IMR-90 (cell line): ENCODE measurements around the gene TANGO6. TPM values are rescaled to one million over a fixed set of nuclear protein-coding genes. Genes with fewer than 3 reads are reported as not detected.

Source experiments
- ATAC-seq: fragments of 200-7000 bp; cut with Tn5 transposase; 2 replicates; pipeline ENCODE4 v1.9.1; 2020; ENCODE audit warnings: low read depth, mild to moderate bottlenecking, moderate library complexity
- BruUV-seq: library from RNA; stranded (reverse); fragments of 400-500 nt; replicated peaks from 2 replicates; lab custom pipeline; 2021; lab: Mats Ljungman, UMichigan
- CTCF ChIA-PET: fragments of 300-600 bp; formaldehyde crosslinking; extraction: SDS; loops from one replicate; lab custom pipeline; 2021; ENCODE audit warnings: antibody characterized with exemption; lab: Yijun Ruan, JAX
- POLR2A ChIA-PET: fragments of 300-600 bp; sonication (Branson Sonifier 250); formaldehyde crosslinking; loops from one replicate; lab custom pipeline; 2022; ENCODE audit warnings: antibody characterized with exemption; ENCODE audit not compliant: unreplicated experiment; lab: Charles Lee
- DNase-seq: peaks from one replicate; pipeline ENCODE4 v3.0.0; 2013
- H2AFZ ChIP-seq: replicated peaks from 2 replicates; pipeline ENCODE3; 2013; ENCODE audit warnings: low read length, mild to moderate bottlenecking; ENCODE audit not compliant: poor library complexity
- H2AK5ac ChIP-seq: 2 replicates; pipeline ENCODE4 v1.6.1; 2013; ENCODE audit warnings: low read depth, low read length, inconsistent platforms
- H2AK9ac ChIP-seq: replicated peaks from 2 replicates; pipeline ENCODE3; 2013; ENCODE audit warnings: mild to moderate bottlenecking, low read depth, low read length, moderate library complexity; ENCODE audit not compliant: poor library complexity
- H2BK120ac ChIP-seq: 2 replicates; pipeline ENCODE4 v1.6.1; 2013; ENCODE audit warnings: low read depth, low read length, inconsistent platforms
- H2BK15ac ChIP-seq: 3 replicates; pipeline ENCODE4 v1.6.1; 2013; ENCODE audit warnings: low read depth, low read length, inconsistent platforms
- H2BK20ac ChIP-seq: 2 replicates; pipeline ENCODE4 v1.6.1; 2013; ENCODE audit warnings: low read depth, mild to moderate bottlenecking, inconsistent platforms, low read length, moderate library complexity
- H2BK5ac ChIP-seq: 2 replicates; pipeline ENCODE4 v1.6.1; 2013; ENCODE audit warnings: mild to moderate bottlenecking, low read depth, low read length, inconsistent platforms; ENCODE audit not compliant: poor library complexity, severe bottlenecking
- H3K14ac ChIP-seq: replicated peaks from 2 replicates; pipeline ENCODE4 v1.6.1; 2013; ENCODE audit warnings: low read depth, low read length, inconsistent platforms
- H3K18ac ChIP-seq: 2 replicates; pipeline ENCODE4 v1.6.1; 2013; ENCODE audit warnings: low read depth, low read length, control low read depth
- H3K23ac ChIP-seq: 2 replicates; pipeline ENCODE4 v1.6.1; 2013; ENCODE audit warnings: low read depth, low read length, inconsistent platforms
- H3K27ac ChIP-seq: 2 replicates; pipeline ENCODE4 v1.5.1; 2013; ENCODE audit warnings: mild to moderate bottlenecking, control low read depth, low read length; ENCODE audit not compliant: insufficient read depth
- H3K27me3 ChIP-seq: 2 replicates; pipeline ENCODE4 v1.6.1; 2013; ENCODE audit warnings: low read length; ENCODE audit not compliant: control insufficient read depth, insufficient read depth
- H3K36me3 ChIP-seq: 2 replicates; pipeline ENCODE4 v1.6.1; 2013; ENCODE audit warnings: low read length, mixed read lengths; ENCODE audit not compliant: control insufficient read depth, insufficient read depth
- H3K4ac ChIP-seq: 2 replicates; pipeline ENCODE4 v1.6.1; 2013; ENCODE audit warnings: low read depth, low read length, inconsistent platforms
- H3K4me1 ChIP-seq: 2 replicates; pipeline ENCODE4 v1.6.1; 2013; ENCODE audit warnings: low read length, mixed read lengths; ENCODE audit not compliant: control insufficient read depth, insufficient read depth
- H3K4me2 ChIP-seq: 2 replicates; pipeline ENCODE4 v1.6.1; 2013; ENCODE audit warnings: low read depth, mild to moderate bottlenecking, control low read depth, low read length, moderate library complexity
- H3K4me3 ChIP-seq: 2 replicates; pipeline ENCODE4 v1.5.1; 2013; ENCODE audit warnings: low read depth, mild to moderate bottlenecking, control low read depth, low read length, moderate library complexity; ENCODE audit not compliant: insufficient read depth
- H3K56ac ChIP-seq: 2 replicates; pipeline ENCODE4 v1.6.1; 2013; ENCODE audit warnings: low read length, inconsistent platforms; ENCODE audit not compliant: insufficient read depth; ENCODE audit errors: extremely low read depth
- H3K79me1 ChIP-seq, 2 experiments: 2 replicates each; pipeline ENCODE4 v1.6.1; 2013; ENCODE audit warnings: low read length in 2 of 2, inconsistent platforms in 1 of 2, low read depth in 1 of 2
- H3K9ac ChIP-seq: 2 replicates; pipeline ENCODE4 v1.6.1; 2013; ENCODE audit warnings: low read depth, low read length, control low read depth
- H3K9me1 ChIP-seq: 2 replicates; pipeline ENCODE4 v1.6.1; 2013; ENCODE audit warnings: low read length, inconsistent platforms; ENCODE audit not compliant: insufficient read depth
- H3K9me3 ChIP-seq: 2 replicates; pipeline ENCODE4 v1.6.1; 2013; ENCODE audit warnings: low read length; ENCODE audit not compliant: control insufficient read depth, insufficient read depth
- H4K20me1 ChIP-seq: 2 replicates; pipeline ENCODE4 v1.6.1; 2013; ENCODE audit warnings: low read length, inconsistent platforms; ENCODE audit not compliant: insufficient read depth
- H4K5ac ChIP-seq: 2 replicates; pipeline ENCODE4 v1.6.1; 2013; ENCODE audit warnings: mild to moderate bottlenecking, low read depth, low read length, control low read depth
- H4K8ac ChIP-seq, 2 experiments: 2 replicates each; pipeline ENCODE4 v1.6.1; 2013; ENCODE audit warnings: low read depth in 2 of 2, low read length in 2 of 2, control low read depth in 1 of 2, inconsistent platforms in 1 of 2
- H4K91ac ChIP-seq: 2 replicates; pipeline ENCODE4 v1.6.1; 2013; ENCODE audit warnings: low read depth, low read length, inconsistent platforms; ENCODE audit not compliant: insufficient read depth
- BHLHE40 ChIP-seq: fragments of 150-350 bp; IDR thresholded peaks from 2 replicates; pipeline ENCODE4 v1.6.1; 2016; ENCODE audit warnings: mild to moderate bottlenecking, low read depth, low read length
- CEBPB ChIP-seq: IDR thresholded peaks from 2 replicates; pipeline ENCODE4 v1.6.1; 2012; ENCODE audit warnings: low read depth, low read length, improper control_type of control experiment
- CHD1 ChIP-seq: IDR thresholded peaks from 2 replicates; pipeline ENCODE4 v1.6.1; 2012; ENCODE audit warnings: low read depth, low read length, improper control_type of control experiment
- FOS ChIP-seq: fragments of 150-350 bp; IDR thresholded peaks from 2 replicates; pipeline ENCODE4 v1.6.1; 2016; ENCODE audit warnings: low read depth, low read length
- MAFK ChIP-seq: IDR thresholded peaks from 2 replicates; pipeline ENCODE4 v1.6.1; 2012; ENCODE audit warnings: low read depth, low read length, improper control_type of control experiment
- MAZ ChIP-seq: IDR thresholded peaks from 2 replicates; pipeline ENCODE4 v1.6.1; 2012; ENCODE audit warnings: low read depth, mild to moderate bottlenecking, low read length, improper control_type of control experiment, moderate library complexity, borderline replicate concordance
- MXI1 ChIP-seq: IDR thresholded peaks from 2 replicates; pipeline ENCODE4 v1.6.1; 2012; ENCODE audit warnings: low read depth, mild to moderate bottlenecking, low read length, moderate library complexity, borderline replicate concordance
- NFE2L2 ChIP-seq: fragments of 150-350 bp; IDR thresholded peaks from 2 replicates; pipeline ENCODE4 v1.6.1; 2016; ENCODE audit warnings: low read depth, mild to moderate bottlenecking, low read length
- POLR2A ChIP-seq: IDR thresholded peaks from 2 replicates; pipeline ENCODE4 v1.6.1; 2012; ENCODE audit warnings: mild to moderate bottlenecking, low read depth, low read length
- RAD21 ChIP-seq: IDR thresholded peaks from 2 replicates; pipeline ENCODE4 v1.6.1; 2012; ENCODE audit warnings: low read length, improper control_type of control experiment
- RCOR1 ChIP-seq: IDR thresholded peaks from 2 replicates; pipeline ENCODE4 v1.6.1; 2012; ENCODE audit warnings: mild to moderate bottlenecking, low read length, improper control_type of control experiment; ENCODE audit not compliant: insufficient replicate concordance
- RFX5 ChIP-seq: IDR thresholded peaks from 2 replicates; pipeline ENCODE4 v1.8.0; 2012; ENCODE audit warnings: low read depth, mild to moderate bottlenecking, low read length, moderate library complexity
- SMC3 ChIP-seq: fragments of 150-350 bp; IDR thresholded peaks from 2 replicates; pipeline ENCODE4 v1.6.1; 2016; ENCODE audit warnings: low read depth, mild to moderate bottlenecking, antibody characterized with exemption, low read length, moderate library complexity
- WGBS, 2 experiments: methylation state at CpG; one replicate each; pipeline versions ENCODE4 v1.1.5 to v1.1.7; 2013; ENCODE audit warnings: missing lambda C conversion rate in 2 of 2; ENCODE audit not compliant: insufficient read length in 1 of 2; ENCODE audit errors: extremely low coverage in 2 of 2; 5-methylcytosine and 5-hydroxymethylcytosine counted together
- dilution Hi-C: fragments of 300-500 bp; cut with HindIII; formaldehyde crosslinking; loops from one replicate; pipeline ENCODE4 v1.14.3; 2018; ENCODE audit warnings: low sequenced_read_pairs; ENCODE audit not compliant: unreplicated experiment
- in situ Hi-C: fragments of 300-500 bp; cut with MboI; formaldehyde crosslinking; loops from 3 replicates; pipeline ENCODE4 v1.14.3; 2019; ENCODE audit warnings: low sequenced_read_pairs, inconsistent platforms, mixed read lengths
- intact Hi-C: fragments of 100-400 bp; cut with micrococcal nuclease; formaldehyde crosslinking; loops from 2 replicates; pipeline ENCODE4 v1.10.0; 2022
- polyA plus RNA-seq, 3 experiments: library from polyadenylated mRNA; depleted of rRNA; stranded (reverse); fragments of >200 nt; gene quantifications; 2 replicates each; pipeline ENCODE4 v1.2.3, GENCODE V29; 2012; ENCODE audit warnings: low replicate concordance in 1 of 3
- total RNA-seq: library from RNA; depleted of rRNA; stranded (reverse); fragments of >200 nt; gene quantifications from 2 replicates; pipeline ENCODE4 v1.2.3, GENCODE V29; 2012
- TF ChIP-seq, protein P1 (sequence below): fragments of 150-350 bp; IDR thresholded peaks from 2 replicates; pipeline ENCODE4 v1.6.1; 2016; ENCODE audit warnings: low read depth, mild to moderate bottlenecking, low read length, moderate library complexity, borderline replicate concordance
- TF ChIP-seq, protein P2 (sequence below): fragments of 150-350 bp; IDR thresholded peaks from 2 replicates; pipeline ENCODE4 v1.6.1; 2017; ENCODE audit warnings: mild to moderate bottlenecking, antibody characterized with exemption, low read length, low read depth
- TF ChIP-seq, protein P3 (sequence below): conservative IDR thresholded peaks from 2 replicates; pipeline ENCODE4 v1.5.1; 2012; ENCODE audit warnings: mild to moderate bottlenecking, low read depth, low read length, improper control_type of control experiment

Gene TANGO6
- total and polyA plus RNA-seq, 2 of the 4 experiments (the other 2 are of a cell fraction), result 6.7 to 22.4 TPM

DNA sequence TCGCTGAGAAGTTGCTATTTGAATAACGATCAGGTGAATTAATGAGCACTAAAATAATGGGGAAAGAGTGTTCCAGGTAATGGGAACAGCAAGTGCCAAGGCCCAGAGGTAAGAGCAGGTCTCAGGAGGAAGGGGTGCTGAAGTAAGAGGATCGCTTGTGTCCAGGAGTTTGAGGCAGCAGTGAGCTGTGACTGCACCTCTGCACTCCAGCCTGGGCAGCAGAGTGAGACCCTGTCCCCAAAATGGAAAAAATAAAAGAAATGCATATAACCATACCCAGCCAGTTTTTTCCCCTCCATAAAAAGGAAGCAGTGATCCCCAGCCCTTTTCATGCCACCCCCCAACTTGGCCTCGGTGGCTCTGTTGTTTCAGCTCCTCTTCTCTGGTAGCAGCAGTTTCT lies 245.4 kb downstream of the TANGO6 start:
- Histone ChIP-seq H2AK9ac (no peak overlapping the region), H2AFZ (no peak overlapping the region), H3K27ac (no peak overlapping the region), H3K4me3 (no peak overlapping the region), H3K79me1 (no peaks in the 10 kb centered on the region), H3K56ac (no peak overlapping the region), H4K8ac (no peak overlapping the region), H3K4me2 (no peak overlapping the region), H4K20me1 (no peaks in the 10 kb centered on the region), H3K4ac (no peak overlapping the region), H2BK15ac (no peak overlapping the region), H3K9me1 (peaks cover 7% of the 10 kb centered on the region; the same call in 1 of the 2 replicates), H3K9ac (no peak overlapping the region), H3K36me3 (no peaks in the 10 kb centered on the region), H2BK5ac (no peak overlapping the region), H3K27me3 (no peaks in the 10 kb centered on the region), H2AK5ac (no peak overlapping the region), H4K5ac (no peak overlapping the region), H2BK120ac (no peak overlapping the region), H3K23ac (no peak overlapping the region), H3K4me1 (peaks cover 10% of the 10 kb centered on the region), H3K14ac (no peak overlapping the region), H4K91ac (no peak overlapping the region), H3K9me3 (no peaks in the 10 kb centered on the region), H3K18ac (no peak overlapping the region), H2BK20ac (no peak overlapping the region)
- BruUV-seq, result no TSS peak
- ATAC-seq (no peak), DNase-seq (no peak)
- 90% methylated on average over 2 of the region's 4 CpGs; no CpG with 5 or more reads in 1 of the 2 experiments for WGBS, 2 experiments
- ChIA-PET POLR2A (no interaction called here), CTCF (no interaction called here)
- in situ Hi-C loops, result no loop called here
- dilution Hi-C loops, result no loop called here
- intact Hi-C loops, result no loop called here
- TF ChIP-seq MAZ, result no peak
- TF ChIP-seq, protein P1, sequence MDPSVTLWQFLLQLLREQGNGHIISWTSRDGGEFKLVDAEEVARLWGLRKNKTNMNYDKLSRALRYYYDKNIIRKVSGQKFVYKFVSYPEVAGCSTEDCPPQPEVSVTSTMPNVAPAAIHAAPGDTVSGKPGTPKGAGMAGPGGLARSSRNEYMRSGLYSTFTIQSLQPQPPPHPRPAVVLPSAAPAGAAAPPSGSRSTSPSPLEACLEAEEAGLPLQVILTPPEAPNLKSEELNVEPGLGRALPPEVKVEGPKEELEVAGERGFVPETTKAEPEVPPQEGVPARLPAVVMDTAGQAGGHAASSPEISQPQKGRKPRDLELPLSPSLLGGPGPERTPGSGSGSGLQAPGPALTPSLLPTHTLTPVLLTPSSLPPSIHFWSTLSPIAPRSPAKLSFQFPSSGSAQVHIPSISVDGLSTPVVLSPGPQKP, result no peak
- TF ChIP-seq, protein P2, sequence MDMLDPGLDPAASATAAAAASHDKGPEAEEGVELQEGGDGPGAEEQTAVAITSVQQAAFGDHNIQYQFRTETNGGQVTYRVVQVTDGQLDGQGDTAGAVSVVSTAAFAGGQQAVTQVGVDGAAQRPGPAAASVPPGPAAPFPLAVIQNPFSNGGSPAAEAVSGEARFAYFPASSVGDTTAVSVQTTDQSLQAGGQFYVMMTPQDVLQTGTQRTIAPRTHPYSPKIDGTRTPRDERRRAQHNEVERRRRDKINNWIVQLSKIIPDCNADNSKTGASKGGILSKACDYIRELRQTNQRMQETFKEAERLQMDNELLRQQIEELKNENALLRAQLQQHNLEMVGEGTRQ, result no peak
- no peak for TF ChIP-seq NFE2L2
- TF ChIP-seq SMC3, result no peak
- TF ChIP-seq FOS, result no peak
- TF ChIP-seq RAD21, result no peak
- TF ChIP-seq BHLHE40, result no peak
- no peak for TF ChIP-seq POLR2A
- TF ChIP-seq, protein P3, sequence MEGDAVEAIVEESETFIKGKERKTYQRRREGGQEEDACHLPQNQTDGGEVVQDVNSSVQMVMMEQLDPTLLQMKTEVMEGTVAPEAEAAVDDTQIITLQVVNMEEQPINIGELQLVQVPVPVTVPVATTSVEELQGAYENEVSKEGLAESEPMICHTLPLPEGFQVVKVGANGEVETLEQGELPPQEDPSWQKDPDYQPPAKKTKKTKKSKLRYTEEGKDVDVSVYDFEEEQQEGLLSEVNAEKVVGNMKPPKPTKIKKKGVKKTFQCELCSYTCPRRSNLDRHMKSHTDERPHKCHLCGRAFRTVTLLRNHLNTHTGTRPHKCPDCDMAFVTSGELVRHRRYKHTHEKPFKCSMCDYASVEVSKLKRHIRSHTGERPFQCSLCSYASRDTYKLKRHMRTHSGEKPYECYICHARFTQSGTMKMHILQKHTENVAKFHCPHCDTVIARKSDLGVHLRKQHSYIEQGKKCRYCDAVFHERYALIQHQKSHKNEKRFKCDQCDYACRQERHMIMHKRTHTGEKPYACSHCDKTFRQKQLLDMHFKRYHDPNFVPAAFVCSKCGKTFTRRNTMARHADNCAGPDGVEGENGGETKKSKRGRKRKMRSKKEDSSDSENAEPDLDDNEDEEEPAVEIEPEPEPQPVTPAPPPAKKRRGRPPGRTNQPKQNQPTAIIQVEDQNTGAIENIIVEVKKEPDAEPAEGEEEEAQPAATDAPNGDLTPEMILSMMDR, result no peak
- TF ChIP-seq CEBPB, result no peak
- no peak for TF ChIP-seq MXI1
- TF ChIP-seq CHD1, result no peak
- TF ChIP-seq RFX5, result no peak
- TF ChIP-seq RCOR1, result no peak
- no peak for TF ChIP-seq MAFK
